Neural progenitor cell (in vitro differentiated cells): Measurements from ENCODE around the gene MCF2L2. TPM values are rescaled to one million over a fixed set of nuclear protein-coding genes. Genes with fewer than 3 reads are reported as not detected.

Experiments used
- DNase-seq: peaks from one replicate; pipeline ENCODE4 v3.0.0-alpha.2; 2016; ENCODE audit warnings: low spot score
- H2AFZ ChIP-seq: fragments of 200-600 bp; sonication (generic); replicated peaks from 2 replicates; pipeline ENCODE4 v1.6.1; 2016; ENCODE audit warnings: antibody characterized with exemption
- H3F3A ChIP-seq: fragments of 200-600 bp; sonication (generic); 2 replicates; pipeline ENCODE4 v1.6.1; 2016; ENCODE audit warnings: antibody characterized with exemption, low read depth
- H3K27ac ChIP-seq: fragments of 200-600 bp; sonication (generic); 2 replicates; pipeline ENCODE4 v1.5.1; 2016; ENCODE audit warnings: mild to moderate bottlenecking
- H3K27me3 ChIP-seq: fragments of 200-600 bp; sonication (generic); 2 replicates; pipeline ENCODE4 v1.6.1; 2016; ENCODE audit warnings: mild to moderate bottlenecking, moderate library complexity
- H3K36me3 ChIP-seq: fragments of 200-600 bp; sonication (generic); 2 replicates; pipeline ENCODE4 v1.5.1; 2016
- H3K4me1 ChIP-seq: fragments of 200-600 bp; sonication (generic); 2 replicates; pipeline ENCODE4 v1.6.1; 2016; ENCODE audit warnings: mixed run types
- H3K4me2 ChIP-seq: fragments of 200-600 bp; sonication (generic); 2 replicates; pipeline ENCODE4 v1.6.1; 2016
- H3K4me3 ChIP-seq: fragments of 200-600 bp; sonication (generic); 2 replicates; pipeline ENCODE4 v1.5.1; 2016
- H3K79me2 ChIP-seq: fragments of 200-600 bp; sonication (generic); 2 replicates; pipeline ENCODE4 v1.6.1; 2016; ENCODE audit warnings: low read depth
- H3K9ac ChIP-seq: fragments of 200-600 bp; sonication (generic); 2 replicates; pipeline ENCODE4 v1.6.1; 2016
- H3K9me3 ChIP-seq: fragments of 200-600 bp; sonication (generic); 2 replicates; pipeline ENCODE4 v1.5.1; 2016; ENCODE audit warnings: low read depth
- H4K20me1 ChIP-seq: fragments of 200-600 bp; sonication (generic); 2 replicates; pipeline ENCODE4 v1.6.1; 2016; ENCODE audit warnings: low read depth
- H3K27ac Mint-ChIP-seq: 3 replicates; pipeline ENCODE4 v1.8.0; 2021; ENCODE audit warnings: mixed read lengths
- H3K27me3 Mint-ChIP-seq: 2 replicates; pipeline ENCODE4 v1.8.0; 2022; ENCODE audit warnings: low read depth, mild to moderate bottlenecking, inconsistent platforms, moderate library complexity, mixed read lengths; ENCODE audit not compliant: insufficient read depth
- H3K36me3 Mint-ChIP-seq: 3 replicates; pipeline ENCODE4 v1.8.0; 2021; ENCODE audit warnings: mixed read lengths
- H3K4me1 Mint-ChIP-seq: 3 replicates; pipeline ENCODE4 v1.8.0; 2021; ENCODE audit warnings: mixed read lengths
- H3K4me3 Mint-ChIP-seq: 3 replicates; pipeline ENCODE4 v1.8.0; 2021; ENCODE audit warnings: mild to moderate bottlenecking, moderate library complexity, mixed read lengths
- H3K9me3 Mint-ChIP-seq: 3 replicates; pipeline ENCODE4 v1.8.0; 2020; ENCODE audit warnings: mixed read lengths
- CTCF ChIP-seq: fragments of 200-600 bp; sonication (generic); IDR thresholded peaks from 2 replicates; pipeline ENCODE4 v1.5.1; 2017; ENCODE audit warnings: antibody characterized with exemption, mild to moderate bottlenecking
- EZH2 ChIP-seq: fragments of 200-600 bp; sonication (generic); IDR thresholded peaks from 2 replicates; pipeline ENCODE4 v1.6.1; 2017; ENCODE audit warnings: antibody characterized with exemption, mild to moderate bottlenecking, moderate library complexity
- EZH2phosphoT487 ChIP-seq: fragments of 200-600 bp; sonication (generic); IDR thresholded peaks from 2 replicates; pipeline ENCODE4 v1.6.1; 2017; ENCODE audit warnings: antibody characterized with exemption
- total RNA-seq: library from RNA; depleted of rRNA; stranded (reverse); fragments of >200 nt; gene quantifications from 2 replicates; pipeline ENCODE4 v1.2.3, GENCODE V29; 2015; ENCODE audit warnings: low replicate concordance

The MCF2L2 gene
- total RNA-seq, 1 donor from 2014 or later: 11.1 TPM

GRCh38 chr3:183224180-183224970 is 204.0 kb downstream of the MCF2L2 start:
- Mint-ChIP-seq H3K4me1 (peaks cover 7% of the 10 kb centered on the region), H3K36me3 (no peaks in the 10 kb centered on the region), H3K4me3 (no peak overlapping the region), H3K27me3 (no peaks in the 10 kb centered on the region), H3K9me3 (no peaks in the 10 kb centered on the region), H3K27ac (no peak overlapping the region)
- no peak overlapping the region for H2AFZ ChIP-seq
- H3K27ac ChIP-seq: no peak overlapping the region
- H3K4me2 ChIP-seq: no peak overlapping the region
- H3K9me3 ChIP-seq: no peaks in the 10 kb centered on the region
- no peaks in the 10 kb centered on the region for H3K79me2 ChIP-seq
- H3K4me1 ChIP-seq: no peaks in the 10 kb centered on the region
- H3K27me3 ChIP-seq: no peaks in the 10 kb centered on the region
- H3F3A ChIP-seq: no peaks in the 10 kb centered on the region
- no peak overlapping the region for H3K9ac ChIP-seq
- H3K4me3 ChIP-seq: no peak overlapping the region
- H4K20me1 ChIP-seq: no peaks in the 10 kb centered on the region
- no peak for DNase-seq
- H3K36me3 ChIP-seq: no peaks in the 10 kb centered on the region
- TF ChIP-seq EZH2 (no peak), EZH2phosphoT487 (no peak), CTCF (no peak)

GRCh38 chr3:183222631-183223235 is 205.7 kb downstream of the MCF2L2 start:
- no peak overlapping the region for H3K9ac ChIP-seq
- no peaks in the 10 kb centered on the region for H3K4me1 ChIP-seq
- no peaks in the 10 kb centered on the region for H3K27me3 ChIP-seq
- H4K20me1 ChIP-seq: no peaks in the 10 kb centered on the region
- TF ChIP-seq EZH2phosphoT487 (no peak), EZH2 (no peak), CTCF (no peak)
- no peak overlapping the region for H2AFZ ChIP-seq
- no peak overlapping the region for H3K4me3 ChIP-seq
- Mint-ChIP-seq H3K9me3 (no peaks in the 10 kb centered on the region), H3K27ac (no peak overlapping the region), H3K36me3 (no peaks in the 10 kb centered on the region), H3K4me3 (no peak overlapping the region), H3K4me1 (peaks cover 10% of the 10 kb centered on the region), H3K27me3 (no peaks in the 10 kb centered on the region)
- no peaks in the 10 kb centered on the region for H3K36me3 ChIP-seq
- H3K9me3 ChIP-seq: no peaks in the 10 kb centered on the region
- H3K79me2 ChIP-seq: no peaks in the 10 kb centered on the region
- no peaks in the 10 kb centered on the region for H3F3A ChIP-seq
- no peak overlapping the region for H3K4me2 ChIP-seq
- DNase-seq: no peak
- no peak overlapping the region for H3K27ac ChIP-seq

GRCh38 chr3:183220828-183221227 is 207.6 kb downstream of the MCF2L2 start:
- Histone ChIP-seq H3K4me3 (no peak overlapping the region), H3K4me1 (no peaks in the 10 kb centered on the region), H3K9ac (no peak overlapping the region), H3K36me3 (no peaks in the 10 kb centered on the region), H3K27me3 (no peaks in the 10 kb centered on the region), H3K79me2 (no peaks in the 10 kb centered on the region), H3K4me2 (no peak overlapping the region), H3K27ac (no peak overlapping the region), H3K9me3 (no peaks in the 10 kb centered on the region), H2AFZ (no peak overlapping the region), H4K20me1 (no peaks in the 10 kb centered on the region), H3F3A (no peaks in the 10 kb centered on the region)
- H3K27ac Mint-ChIP-seq: no peak overlapping the region
- no peaks in the 10 kb centered on the region for H3K36me3 Mint-ChIP-seq
- no peak overlapping the region for H3K4me3 Mint-ChIP-seq
- no peak for TF ChIP-seq CTCF
- TF ChIP-seq EZH2: no peak
- TF ChIP-seq EZH2phosphoT487: no peak
- DNase-seq: no peak
- H3K9me3 Mint-ChIP-seq: no peaks in the 10 kb centered on the region
- H3K27me3 Mint-ChIP-seq: no peaks in the 10 kb centered on the region
- peaks cover 10% of the 10 kb centered on the region for H3K4me1 Mint-ChIP-seq
